Measurements from ENCODE around the gene FAM229B. TPM values are rescaled to one million over a fixed set of nuclear protein-coding genes. Genes with fewer than 3 reads are reported as not detected.
"Not testable (repeated sequence)": the region's sequence is repeated elsewhere in the genome, so short reads cannot be mapped to it uniquely, and the experiment has no call there.

Gene FAM229B
- total and polyA plus RNA-seq, 2 of the 8 experiments (the other 6 are each of a cell fraction or from before 2014, with no cell fraction given) = 10.0 to 10.4 TPM

- H2AK5ac ChIP-seq (ENCODE audit: low read depth, low read length) = no peak overlapping the region
- FAIRE-seq = no peak
Observed at GRCh38 chr6:112050429-112050828, 37.0 kb upstream of the FAM229B start.

GRCh38 chr6:112051251-112051740 is 36.1 kb upstream of the FAM229B start:
- H3K23me2 ChIP-seq (ENCODE audit: low read depth, low read length); H2AK5ac ChIP-seq (ENCODE audit: low read depth, low read length); DNase-seq (ENCODE audit: low read depth in 1 of 2, low spot score in 2 of 2); H4K91ac ChIP-seq (replicated peaks; ENCODE audit: insufficient read length, low read length); H3K23ac ChIP-seq (ENCODE audit: insufficient read length); H3K4me3 ChIP-seq (ENCODE audit: extremely low read depth in 1 of 4, insufficient read depth in 2 of 4, low read depth in 3 of 4, low read length in 4 of 4); H3K14ac ChIP-seq (ENCODE audit: insufficient read length); H3K79me1 ChIP-seq (ENCODE audit: low read depth, low read length); POLR2A ChIA-PET (ENCODE audit: partially characterized antibody); FAIRE-seq; H2BK20ac ChIP-seq (ENCODE audit: low read length); H4K5ac ChIP-seq (ENCODE audit: insufficient read length, low read depth, low read length); H3K79me2 ChIP-seq (ENCODE audit: control insufficient read depth in 1 of 2, insufficient read depth in 2 of 2, low read length in 2 of 2); H3K9ac ChIP-seq (replicated peaks in 1 of 4; ENCODE audit: extremely low read depth in 1 of 4, low read depth in 3 of 4, low read length in 3 of 4); H3K9me3 ChIP-seq (ENCODE audit: insufficient read depth in 2 of 2, low read depth in 1 of 2, low read length in 1 of 2); H2BK120ac ChIP-seq (replicated peaks; ENCODE audit: low read depth, low read length); H2BK5ac ChIP-seq (ENCODE audit: low read depth, low read length); H2BK12ac ChIP-seq (ENCODE audit: low read depth, low read length); H2BK15ac ChIP-seq (ENCODE audit: low read length); H3K4ac ChIP-seq (replicated peaks; ENCODE audit: insufficient read length, low read depth, low read length); H3K27me3 ChIP-seq (replicated peaks in 1 of 4; ENCODE audit: control insufficient read depth in 3 of 4, extremely low read depth in 1 of 4, insufficient read depth in 3 of 4, low read length in 3 of 4); H3K36me3 ChIP-seq (ENCODE audit: control insufficient read depth in 2 of 4, insufficient read depth in 4 of 4, low read length in 3 of 4); H3K18ac ChIP-seq (ENCODE audit: extremely low read depth, low read length); H3K56ac ChIP-seq (replicated peaks; ENCODE audit: insufficient read length, low read depth, low read length); H3K27ac ChIP-seq (ENCODE audit: low read depth, low read length); H4K8ac ChIP-seq (ENCODE audit: extremely low read depth, insufficient read depth, low read length); H3K4me2 ChIP-seq (ENCODE audit: insufficient read depth in 1 of 2, low read depth in 2 of 2, low read length in 2 of 2); H2AFZ ChIP-seq (ENCODE audit: low read length); H3K4me1 ChIP-seq (replicated peaks in 1 of 4; ENCODE audit: control insufficient read depth in 3 of 4, insufficient read depth in 4 of 4, low read length in 3 of 4); H4K20me1 ChIP-seq (replicated peaks in 1 of 2; ENCODE audit: control insufficient read depth in 1 of 2, insufficient read depth in 2 of 2, low read length in 2 of 2): not testable (repeated sequence)
- 85% methylated on average over 4 of the region's 4 CpGs; no CpG with 5 or more reads in 1 of the 2 experiments for WGBS, 2 experiments (ENCODE audit: extremely low coverage in 1 of 2, insufficient coverage in 1 of 2, insufficient read length in 1 of 2, insufficient replicate concordance in 2 of 2, low coverage in 1 of 2, low lambda C conversion rate in 2 of 2, missing lambda C conversion rate in 1 of 2)
- CTCF ChIA-PET (ENCODE audit: partially characterized antibody) = interaction anchor here (1.4 kb wide), 1 partner anchor 8 kb away, joined by 5 read pairs; no protein-coding TSS in a partner anchor

More at GRCh38 chr6:112050429-112050828, 37.0 kb upstream of the FAM229B start:
- TF ChIP-seq GTF2F1 (IDR thresholded peaks at IDR 0.05; ENCODE audit: borderline replicate concordance, low read depth, low read length) = no peak
- TF ChIP-seq CREB1 (IDR thresholded peaks at IDR 0.05) = no peak
- Histone ChIP-seq H3K27ac (ENCODE audit: low read depth, low read length) (no peak overlapping the region), H2BK5ac (ENCODE audit: low read depth, low read length) (no peak overlapping the region), H3K4me3 (ENCODE audit: extremely low read depth in 1 of 4, insufficient read depth in 2 of 4, low read depth in 3 of 4, low read length in 4 of 4) (no peak overlapping the region), H2BK120ac (replicated peaks; ENCODE audit: low read depth, low read length) (no peak overlapping the region), H3K79me1 (ENCODE audit: low read depth, low read length) (no peaks in the 10 kb centered on the region), H3K18ac (ENCODE audit: extremely low read depth, low read length) (no peak overlapping the region), H3K27me3 (replicated peaks in 1 of 4; ENCODE audit: control insufficient read depth in 3 of 4, extremely low read depth in 1 of 4, insufficient read depth in 3 of 4, low read length in 3 of 4) (no peaks in the 10 kb centered on the region), H4K91ac (replicated peaks; ENCODE audit: insufficient read length, low read length) (no peak overlapping the region), H4K5ac (ENCODE audit: insufficient read length, low read depth, low read length) (no peak overlapping the region), H2BK20ac (ENCODE audit: low read length) (no peak overlapping the region), H2BK15ac (ENCODE audit: low read length) (no peak overlapping the region), H3K9ac (replicated peaks in 1 of 4; ENCODE audit: extremely low read depth in 1 of 4, low read depth in 3 of 4, low read length in 3 of 4) (no peak overlapping the region), H2BK12ac (ENCODE audit: low read depth, low read length) (no peak overlapping the region), H3K36me3 (ENCODE audit: control insufficient read depth in 2 of 4, insufficient read depth in 4 of 4, low read length in 3 of 4) (no peaks in the 10 kb centered on the region), H3K4me2 (ENCODE audit: insufficient read depth in 1 of 2, low read depth in 2 of 2, low read length in 2 of 2) (no peak overlapping the region), H3K23me2 (ENCODE audit: low read depth, low read length) (no peaks in the 10 kb centered on the region), H3K79me2 (ENCODE audit: control insufficient read depth in 1 of 2, insufficient read depth in 2 of 2, low read length in 2 of 2) (no peaks in the 10 kb centered on the region), H3K4me1 (replicated peaks in 1 of 4; ENCODE audit: control insufficient read depth in 3 of 4, insufficient read depth in 4 of 4, low read length in 3 of 4) (no peaks in the 10 kb centered on the region), H4K20me1 (replicated peaks in 1 of 2; ENCODE audit: control insufficient read depth in 1 of 2, insufficient read depth in 2 of 2, low read length in 2 of 2) (no peaks in the 10 kb centered on the region), H3K9me3 (ENCODE audit: insufficient read depth in 2 of 2, low read depth in 1 of 2, low read length in 1 of 2) (peaks cover 0 to 6% of the 10 kb centered on the region in 2 experiments; a peak in 1 of 4 replicates), H4K8ac (ENCODE audit: extremely low read depth, insufficient read depth, low read length) (no peak overlapping the region), H3K23ac (ENCODE audit: insufficient read length) (no peak overlapping the region), H3K56ac (replicated peaks; ENCODE audit: insufficient read length, low read depth, low read length) (no peak overlapping the region), H3K4ac (replicated peaks; ENCODE audit: insufficient read length, low read depth, low read length) (no peak overlapping the region), H3K14ac (ENCODE audit: insufficient read length) (no peak overlapping the region), H2AFZ (ENCODE audit: low read length) (no peak overlapping the region)
- no peak for DNase-seq (ENCODE audit: low read depth in 1 of 2, low spot score in 2 of 2)
- CTCF ChIA-PET (ENCODE audit: partially characterized antibody) = interaction anchor here (0.7 to 1.7 kb wide), 3 partner anchors 9 to 114 kb away, joined by 5 to 6 read pairs (median 5); no protein-coding TSS in a partner anchor
- WGBS, 2 experiments (ENCODE audit: extremely low coverage in 1 of 2, insufficient coverage in 1 of 2, insufficient read length in 1 of 2, insufficient replicate concordance in 2 of 2, low coverage in 1 of 2, low lambda C conversion rate in 2 of 2, missing lambda C conversion rate in 1 of 2) = 92% methylated on average over 5 of the region's 5 CpGs; no CpG with 5 or more reads in 1 of the 2 experiments
- POLR2A ChIA-PET (ENCODE audit: partially characterized antibody) = no interaction called here

Data from H1 (cell line).